Activated CD4-positive, alpha-beta T cell treated with anti-CD3 and anti-CD28 coated beads for 48 hours (primary cell): ENCODE measurements around the gene FCRLB.
"Not testable (repeated sequence)": the region's sequence is repeated elsewhere in the genome, so short reads cannot be mapped to it uniquely, and the experiment has no call there.

Source experiments
- DNase-seq: peaks from one replicate; pipeline ENCODE4 v3.0.0-alpha.2; 2020

Gene FCRLB

GRCh38 chr1:161720422-161720821 lies 922 bp upstream of the FCRLB start:
- no peak for DNase-seq

- DNase-seq, result peak; percentile 17
These were observed 497 bp downstream of the FCRLB start for GRCh38 chr1:161721738-161722343.

- no peak for DNase-seq
These were observed 1.1 kb downstream of the FCRLB start for GRCh38 chr1:161722406-161722805.

- no peak for DNase-seq
These were observed 2.3 kb downstream of the FCRLB start for GRCh38 chr1:161723459-161724141.

- not testable (repeated sequence) for DNase-seq
These were observed 4.0 kb downstream of the FCRLB start for GRCh38 chr1:161725258-161725907.

- DNase-seq, result peak; percentile 41
These were observed 4.6 kb downstream of the FCRLB start for GRCh38 chr1:161725908-161726472.

- DNase-seq, result peak; percentile 63
These were observed 5.3 kb downstream of the FCRLB start for GRCh38 chr1:161726473-161727255.

- peak; percentile 39 for DNase-seq
These were observed 6.0 kb downstream of the FCRLB start for GRCh38 chr1:161727256-161727924.

GRCh38 chr1:161728376-161729226 lies 7.3 kb downstream of the FCRLB start:
- DNase-seq, result no peak

- DNase-seq, result peak; percentile 61
These were observed 8.8 kb downstream of the FCRLB start for GRCh38 chr1:161730050-161730564.

GRCh38 chr1:161731241-161731640 lies 9.9 kb downstream of the FCRLB start:
- DNase-seq, result no peak

- no peak for DNase-seq
These were observed 10.8 kb downstream of the FCRLB start for GRCh38 chr1:161731981-161732718.

GRCh38 chr1:161733526-161733925 lies 12.2 kb downstream of the FCRLB start:
- DNase-seq, result no peak

- no peak for DNase-seq
These were observed 14.5 kb downstream of the FCRLB start for GRCh38 chr1:161735837-161736236.

- DNase-seq, result peak; percentile 59
These were observed 15.1 kb downstream of the FCRLB start for GRCh38 chr1:161736335-161736969.

GRCh38 chr1:161737625-161738024 lies 16.3 kb downstream of the FCRLB start:
- DNase-seq, result no peak

- DNase-seq, result peak; percentile 47
These were observed 17.4 kb downstream of the FCRLB start for GRCh38 chr1:161738627-161739287.

GRCh38 chr1:161739865-161740566 lies 18.7 kb downstream of the FCRLB start:
- DNase-seq, result no peak

- DNase-seq, result no peak
These were observed 19.6 kb downstream of the FCRLB start for GRCh38 chr1:161740921-161741320.
